ENCODE data around the gene TMEM126B. TPM values are rescaled to one million over a fixed set of nuclear protein-coding genes. Genes with fewer than 3 reads are reported as not detected.

Gene TMEM126B
- total RNA-seq, 1 donor from 2014 or later: 42.3 TPM

DNA sequence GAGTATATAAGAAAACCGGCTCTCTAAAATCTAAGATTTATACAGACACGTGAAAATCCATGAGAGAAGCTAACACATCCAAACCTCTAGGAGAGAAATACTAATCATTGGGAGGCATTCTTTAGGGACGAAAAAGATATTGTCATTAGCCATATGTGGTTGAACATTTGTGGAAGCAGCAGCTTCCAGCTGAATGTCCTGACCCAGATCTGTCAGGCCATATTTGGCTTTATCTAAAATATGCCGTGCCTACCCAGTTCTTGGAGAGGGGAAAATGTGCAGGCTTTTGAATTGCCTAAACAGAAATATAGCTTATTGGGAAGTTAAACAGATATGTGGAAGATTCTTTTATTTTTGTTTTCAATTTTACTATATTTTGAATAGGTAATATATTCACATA is 51.2 kb downstream of the TMEM126B start:
- TF ChIP-seq, protein P1, sequence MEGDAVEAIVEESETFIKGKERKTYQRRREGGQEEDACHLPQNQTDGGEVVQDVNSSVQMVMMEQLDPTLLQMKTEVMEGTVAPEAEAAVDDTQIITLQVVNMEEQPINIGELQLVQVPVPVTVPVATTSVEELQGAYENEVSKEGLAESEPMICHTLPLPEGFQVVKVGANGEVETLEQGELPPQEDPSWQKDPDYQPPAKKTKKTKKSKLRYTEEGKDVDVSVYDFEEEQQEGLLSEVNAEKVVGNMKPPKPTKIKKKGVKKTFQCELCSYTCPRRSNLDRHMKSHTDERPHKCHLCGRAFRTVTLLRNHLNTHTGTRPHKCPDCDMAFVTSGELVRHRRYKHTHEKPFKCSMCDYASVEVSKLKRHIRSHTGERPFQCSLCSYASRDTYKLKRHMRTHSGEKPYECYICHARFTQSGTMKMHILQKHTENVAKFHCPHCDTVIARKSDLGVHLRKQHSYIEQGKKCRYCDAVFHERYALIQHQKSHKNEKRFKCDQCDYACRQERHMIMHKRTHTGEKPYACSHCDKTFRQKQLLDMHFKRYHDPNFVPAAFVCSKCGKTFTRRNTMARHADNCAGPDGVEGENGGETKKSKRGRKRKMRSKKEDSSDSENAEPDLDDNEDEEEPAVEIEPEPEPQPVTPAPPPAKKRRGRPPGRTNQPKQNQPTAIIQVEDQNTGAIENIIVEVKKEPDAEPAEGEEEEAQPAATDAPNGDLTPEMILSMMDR (IDR thresholded peaks at IDR 0.05): no peak
- peaks cover 5% of the 10 kb centered on the region for H3K4me1 Mint-ChIP-seq (ENCODE audit: low read depth)
- DNase-seq (ENCODE audit: low spot score): no peak
- H3K9me3 Mint-ChIP-seq (ENCODE audit: low read depth): peaks cover 3% of the 10 kb centered on the region
- no peak overlapping the region for H3K4me3 Mint-ChIP-seq (ENCODE audit: unreplicated experiment)
- H3K27ac Mint-ChIP-seq (ENCODE audit: unreplicated experiment): no peak overlapping the region
- no peaks in the 10 kb centered on the region for H3K36me3 Mint-ChIP-seq (ENCODE audit: low read depth)
- H3K27me3 Mint-ChIP-seq (ENCODE audit: low read depth): no peaks in the 10 kb centered on the region

DNA sequence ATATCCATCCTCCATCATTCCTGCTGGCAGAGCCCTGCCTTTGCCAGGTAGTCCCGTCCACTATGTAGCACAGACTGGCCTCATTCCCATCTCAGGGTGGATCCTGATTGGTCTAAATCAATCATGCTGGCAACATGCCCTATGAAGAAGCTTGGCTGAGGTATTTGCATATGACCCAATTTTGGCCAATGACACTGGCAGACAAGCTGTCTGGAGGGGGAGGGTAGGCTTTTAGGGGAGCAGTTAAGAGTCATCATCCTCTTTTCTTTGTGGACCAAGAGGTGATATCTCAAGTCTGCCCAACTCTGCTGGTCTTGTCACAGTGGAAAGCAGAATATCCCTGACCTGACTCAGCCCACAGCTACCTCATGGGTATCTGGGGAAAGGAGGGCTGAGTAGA is 52.5 kb downstream of the TMEM126B start:
- no peaks in the 10 kb centered on the region for H3K36me3 Mint-ChIP-seq (ENCODE audit: low read depth)
- no peaks in the 10 kb centered on the region for H3K9me3 Mint-ChIP-seq (ENCODE audit: low read depth)
- DNase-seq (ENCODE audit: low spot score): no peak
- no peaks in the 10 kb centered on the region for H3K27me3 Mint-ChIP-seq (ENCODE audit: low read depth)
- H3K27ac Mint-ChIP-seq (ENCODE audit: unreplicated experiment): no peak overlapping the region
- peaks cover 5% of the 10 kb centered on the region for H3K4me1 Mint-ChIP-seq (ENCODE audit: low read depth)
- TF ChIP-seq, protein P1 (IDR thresholded peaks at IDR 0.05): no peak
- no peak overlapping the region for H3K4me3 Mint-ChIP-seq (ENCODE audit: unreplicated experiment)

DNA sequence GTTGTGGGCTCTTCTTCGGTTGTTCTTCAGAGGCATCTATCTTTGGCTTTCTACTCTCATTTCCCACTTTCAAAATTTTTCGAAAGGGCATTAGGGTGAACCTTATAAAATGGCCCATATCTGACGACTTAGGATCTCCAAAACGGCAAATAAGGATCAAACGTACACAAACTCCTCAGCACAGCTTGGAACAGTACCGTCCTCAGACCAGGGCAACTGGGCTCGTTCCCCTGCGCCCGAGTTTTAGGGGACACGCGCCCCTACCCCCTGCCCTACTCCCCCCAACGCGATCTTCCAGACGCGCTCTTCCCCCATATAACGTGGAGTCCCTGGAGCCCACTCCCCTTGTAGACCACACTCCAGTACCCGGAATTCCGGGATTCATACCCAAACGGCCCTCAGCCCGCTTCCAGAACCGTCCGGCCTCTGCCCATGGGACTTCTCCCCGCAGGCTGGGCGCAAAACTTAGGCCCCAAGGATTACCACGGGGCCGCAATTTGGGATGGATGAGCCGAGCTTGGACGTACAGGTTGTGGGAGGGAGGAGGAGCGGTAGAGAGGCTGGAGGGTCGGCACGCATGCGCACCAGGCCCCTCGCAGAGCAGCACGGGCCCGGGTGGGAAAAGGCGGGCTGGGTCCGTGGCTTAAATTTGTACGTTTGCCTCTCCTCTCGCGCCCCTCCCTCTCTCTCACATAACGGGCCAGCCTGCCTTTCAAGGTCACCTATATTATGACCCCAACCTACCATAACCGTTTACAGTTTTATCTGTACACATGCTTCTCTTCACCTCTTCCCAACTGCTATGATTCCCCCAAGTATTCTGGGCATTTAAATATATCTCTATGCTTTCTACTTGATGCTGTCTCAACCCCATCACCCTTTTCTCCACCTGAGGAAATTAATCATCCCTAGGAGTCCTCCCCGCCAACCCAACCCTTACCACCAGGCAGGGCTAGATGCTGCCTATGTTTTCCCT is 54.2 kb downstream of the TMEM126B start:
- H3K9me3 Mint-ChIP-seq (ENCODE audit: low read depth): no peaks in the 10 kb centered on the region
- TF ChIP-seq, protein P1 (IDR thresholded peaks at IDR 0.05): no peak

DNA sequence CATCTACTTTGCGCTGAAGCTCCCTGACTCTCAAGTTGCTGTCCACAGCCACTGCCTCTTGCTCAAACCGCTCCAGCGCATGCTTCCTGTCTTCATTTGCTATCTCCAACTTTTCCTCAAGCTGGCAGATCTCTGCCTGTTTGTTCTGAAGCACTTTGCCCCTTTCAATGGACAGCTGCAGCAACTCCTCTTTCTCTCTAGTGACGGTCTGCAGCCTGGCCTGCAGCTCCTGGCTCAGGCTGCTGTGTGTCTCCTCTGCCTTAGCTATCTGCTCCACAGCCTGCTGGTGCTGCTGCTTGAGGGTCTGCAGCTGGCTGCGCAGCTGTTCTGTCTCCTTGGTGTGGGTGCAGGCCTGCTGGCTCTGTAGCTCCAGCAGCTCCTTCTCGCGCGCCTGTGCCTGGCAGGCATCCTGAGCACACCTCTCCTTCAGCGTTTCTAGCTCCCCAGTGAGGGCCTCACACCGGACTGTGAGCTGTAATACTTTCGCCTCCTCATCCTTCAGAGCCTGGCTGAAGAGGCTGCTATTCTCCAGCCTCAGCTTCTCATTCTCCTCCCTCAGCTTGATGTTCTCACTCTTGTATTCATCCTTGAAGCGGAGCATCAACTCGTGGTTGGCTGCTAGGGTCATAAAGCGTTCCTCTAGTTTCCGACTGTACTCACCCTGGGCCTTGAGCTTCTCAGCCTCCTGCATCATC is 56.9 kb downstream of the TMEM126B start:
- TF ChIP-seq, protein P1 (IDR thresholded peaks at IDR 0.05): no peak
- H3K27me3 Mint-ChIP-seq (ENCODE audit: low read depth): no peaks in the 10 kb centered on the region
- no peak overlapping the region for H3K27ac Mint-ChIP-seq (ENCODE audit: unreplicated experiment)
- no peak for DNase-seq (ENCODE audit: low spot score)
- H3K9me3 Mint-ChIP-seq (ENCODE audit: low read depth): no peaks in the 10 kb centered on the region
- no peaks in the 10 kb centered on the region for H3K36me3 Mint-ChIP-seq (ENCODE audit: low read depth)
- H3K4me1 Mint-ChIP-seq (ENCODE audit: low read depth): peaks cover 4% of the 10 kb centered on the region
- no peak overlapping the region for H3K4me3 Mint-ChIP-seq (ENCODE audit: unreplicated experiment)

More for the DNA sequence above, 54.2 kb downstream of the TMEM126B start:
- DNase-seq (ENCODE audit: low spot score): no peak
- Mint-ChIP-seq H3K4me1 (ENCODE audit: low read depth) (peaks cover 5% of the 10 kb centered on the region), H3K27ac (ENCODE audit: unreplicated experiment) (no peak overlapping the region), H3K36me3 (ENCODE audit: low read depth) (no peaks in the 10 kb centered on the region), H3K4me3 (ENCODE audit: unreplicated experiment) (no peak overlapping the region), H3K27me3 (ENCODE audit: low read depth) (no peaks in the 10 kb centered on the region)

DNA sequence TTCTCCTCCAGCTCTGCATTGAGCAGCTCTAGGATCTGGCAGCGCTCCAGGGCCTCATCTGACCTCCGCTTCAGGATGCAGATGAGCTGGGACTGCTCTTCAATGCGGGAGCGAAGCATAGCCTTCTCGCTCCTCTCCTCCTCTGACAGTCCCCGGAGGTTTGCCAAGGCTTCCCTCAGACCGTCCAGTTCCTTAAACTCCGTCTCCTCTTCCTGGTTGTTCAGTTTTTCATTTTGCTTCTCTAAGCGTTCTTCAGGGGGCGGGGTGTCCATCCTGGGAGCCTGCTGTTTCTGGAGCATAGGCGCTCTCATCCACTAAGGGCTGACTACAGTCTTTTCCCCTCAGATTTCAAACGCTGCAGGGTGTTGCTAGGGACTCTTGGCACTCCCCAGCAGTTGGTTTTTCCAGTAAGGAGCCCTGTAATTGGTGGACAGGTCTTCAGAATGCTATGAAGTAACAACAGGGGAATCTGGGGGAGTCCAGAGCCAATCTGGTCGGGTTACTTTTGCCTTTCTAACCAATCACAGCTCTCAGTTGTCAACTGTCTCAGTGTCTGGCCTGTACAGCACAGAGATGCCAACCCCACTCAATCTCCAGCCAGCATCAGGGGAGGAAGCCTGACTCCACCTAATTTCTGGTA is 57.5 kb downstream of the TMEM126B start, which contains the start of gene CCDC89:
TSS of gene CCDC89 (minus strand) at position 376 of the 640 bp plus-strand sequence. CDS start at position 311, 65 bp downstream.
- Mint-ChIP-seq H3K4me3 (ENCODE audit: unreplicated experiment) (no peak within 1 kb of the TSS), H3K9me3 (ENCODE audit: low read depth) (no peaks in the 10 kb centered on the region), H3K27ac (ENCODE audit: unreplicated experiment) (no peak within 1 kb of the TSS), H3K27me3 (ENCODE audit: low read depth) (no peaks in the 10 kb centered on the region), H3K4me1 (ENCODE audit: low read depth) (peaks cover 2% of the 10 kb centered on the region), H3K36me3 (ENCODE audit: low read depth) (no peaks in the 10 kb centered on the region)
- TF ChIP-seq, protein P1 (IDR thresholded peaks at IDR 0.05): no peak
- no peak for DNase-seq (ENCODE audit: low spot score)
